Measurements from ENCODE around the gene KIAA0753.

GRCh38 chr17:6640536-6641246, at the start of gene KIAA0753, which contains the start of gene TXNDC17:
- TF ChIP-seq CTCF (IDR thresholded peaks at IDR 0.05) (no peak), POLR2AphosphoS5 (IDR thresholded peaks at IDR 0.05; ENCODE audit: low read depth, low read length) (peak; percentile 89), SIN3A (IDR thresholded peaks at IDR 0.05; ENCODE audit: borderline replicate concordance, insufficient read depth, low read depth, low read length) (no peak; the same call in none of the 2 replicates), TCF7L2 (IDR thresholded peaks at IDR 0.05; ENCODE audit: low read depth, low read length) (peak; percentile 89)

Measured in Panc1 (cell line).